A673 (cell line): Measurements from ENCODE around the gene SHC3. TPM values are rescaled to one million over a fixed set of nuclear protein-coding genes. Genes with fewer than 3 reads are reported as not detected.

ENCODE experiments used
- BruUV-seq: library from RNA; stranded (reverse); fragments of 400-500 nt; replicated peaks from 2 replicates; lab custom pipeline; 2021; lab: Mats Ljungman, UMichigan
- CTCF ChIA-PET: fragments of 300-600 bp; sonication (Branson Sonifier 250); formaldehyde crosslinking; loops from one replicate; lab custom pipeline; 2022; ENCODE audit warnings: antibody characterized with exemption; lab: Charles Lee
- POLR2A ChIA-PET: fragments of 300-600 bp; sonication (Branson Sonifier 250); formaldehyde crosslinking; loops from one replicate; lab custom pipeline; 2022; ENCODE audit warnings: antibody characterized with exemption; ENCODE audit not compliant: low non-redundant PET; lab: Charles Lee
- DNase-seq: peaks from one replicate; pipeline ENCODE4 v3.0.0-alpha.2; 2015; ENCODE audit warnings: low spot score
- H3K27ac ChIP-seq: fragments of 200-600 bp; sonication (generic); 2 replicates; pipeline ENCODE4 v1.5.1; 2016; ENCODE audit warnings: mixed run types, low read depth, mild to moderate bottlenecking, mixed read lengths, antibody characterized with exemption, low read length; ENCODE audit not compliant: poor library complexity, severe bottlenecking
- H3K27me3 ChIP-seq: fragments of 200-600 bp; sonication (generic); replicated peaks from 2 replicates; pipeline ENCODE4 v1.6.1; 2017; ENCODE audit warnings: mixed run types, low read depth, mild to moderate bottlenecking, mixed read lengths, antibody characterized with exemption, low read length; ENCODE audit not compliant: insufficient read depth, poor library complexity
- H3K36me3 ChIP-seq: fragments of 200-600 bp; sonication (generic); 2 replicates; pipeline ENCODE4 v1.6.1; 2016; ENCODE audit warnings: mixed run types, mild to moderate bottlenecking, mixed read lengths, antibody characterized with exemption, low read length; ENCODE audit not compliant: insufficient read depth, poor library complexity, severe bottlenecking
- H3K4me1 ChIP-seq: fragments of 200-600 bp; sonication (generic); 2 replicates; pipeline ENCODE4 v1.6.1; 2017; ENCODE audit warnings: mixed run types, mild to moderate bottlenecking, mixed read lengths, antibody characterized with exemption, low read length; ENCODE audit not compliant: insufficient read depth, poor library complexity, severe bottlenecking
- H3K4me3 ChIP-seq: fragments of 200-600 bp; sonication (generic); 2 replicates; pipeline ENCODE4 v1.5.1; 2016; ENCODE audit warnings: low read depth, mixed run types, mild to moderate bottlenecking, mixed read lengths, low read length; ENCODE audit not compliant: poor library complexity, severe bottlenecking
- H3K9me3 ChIP-seq: fragments of 200-600 bp; sonication (generic); 2 replicates; pipeline ENCODE4 v1.6.1; 2016; ENCODE audit warnings: mixed run types, low read depth, mild to moderate bottlenecking, mixed read lengths, antibody characterized with exemption, low read length; ENCODE audit not compliant: poor library complexity, severe bottlenecking
- EZH2 ChIP-seq: fragments of 200-600 bp; sonication (generic); IDR thresholded peaks from 2 replicates; pipeline ENCODE4 v1.6.1; 2017; ENCODE audit warnings: borderline replicate concordance, low read depth, mild to moderate bottlenecking, mixed read lengths, antibody characterized with exemption, low read length; ENCODE audit not compliant: poor library complexity, severe bottlenecking
- intact Hi-C: fragments of 100-400 bp; cut with micrococcal nuclease; formaldehyde crosslinking; loops from one replicate; pipeline ENCODE4 v1.10.0; 2022; ENCODE audit not compliant: unreplicated experiment
- total RNA-seq: library from RNA; stranded (reverse); gene quantifications from 2 replicates; pipeline ENCODE4 v1.2.3, GENCODE V29; 2021
- TF ChIP-seq, protein P1 (sequence below): fragments of 300-800, 200-600 bp; sonication (generic); conservative IDR thresholded peaks from 2 replicates; pipeline ENCODE4 v1.5.1; 2017; ENCODE audit warnings: low read depth, mild to moderate bottlenecking, antibody characterized with exemption, low read length, moderate library complexity, mixed read lengths

The SHC3 gene
- total RNA-seq, 1 experiment from 2014 or later: 6.6 TPM

DNA sequence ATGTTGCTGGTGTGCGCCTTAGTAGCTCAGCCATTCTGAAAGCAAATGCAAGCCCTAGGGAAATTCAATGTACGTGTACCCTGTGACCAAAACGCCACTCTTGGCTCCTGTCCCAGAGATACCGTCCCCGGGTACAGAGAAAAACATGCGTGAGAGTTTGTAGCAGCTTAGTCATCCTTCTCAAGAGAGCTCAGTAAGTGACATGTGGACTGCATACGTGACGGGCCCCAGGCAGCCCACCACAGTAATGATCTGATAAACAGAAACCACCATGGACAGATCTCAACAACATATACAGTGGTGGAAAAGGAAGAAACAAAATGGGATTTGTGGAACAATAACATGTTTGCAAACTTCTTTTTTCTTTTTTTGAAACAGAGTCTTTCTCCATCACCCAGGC is 142.2 kb downstream of the SHC3 start:
- Histone ChIP-seq H3K27me3 (no peaks in the 10 kb centered on the region), H3K9me3 (no peaks in the 10 kb centered on the region), H3K4me1 (no peaks in the 10 kb centered on the region), H3K4me3 (no peak overlapping the region), H3K36me3 (no peaks in the 10 kb centered on the region), H3K27ac (no peak overlapping the region)
- CTCF ChIA-PET: no interaction called here
- POLR2A ChIA-PET: no interaction called here
- TF ChIP-seq EZH2: no peak
- TF ChIP-seq, protein P1, sequence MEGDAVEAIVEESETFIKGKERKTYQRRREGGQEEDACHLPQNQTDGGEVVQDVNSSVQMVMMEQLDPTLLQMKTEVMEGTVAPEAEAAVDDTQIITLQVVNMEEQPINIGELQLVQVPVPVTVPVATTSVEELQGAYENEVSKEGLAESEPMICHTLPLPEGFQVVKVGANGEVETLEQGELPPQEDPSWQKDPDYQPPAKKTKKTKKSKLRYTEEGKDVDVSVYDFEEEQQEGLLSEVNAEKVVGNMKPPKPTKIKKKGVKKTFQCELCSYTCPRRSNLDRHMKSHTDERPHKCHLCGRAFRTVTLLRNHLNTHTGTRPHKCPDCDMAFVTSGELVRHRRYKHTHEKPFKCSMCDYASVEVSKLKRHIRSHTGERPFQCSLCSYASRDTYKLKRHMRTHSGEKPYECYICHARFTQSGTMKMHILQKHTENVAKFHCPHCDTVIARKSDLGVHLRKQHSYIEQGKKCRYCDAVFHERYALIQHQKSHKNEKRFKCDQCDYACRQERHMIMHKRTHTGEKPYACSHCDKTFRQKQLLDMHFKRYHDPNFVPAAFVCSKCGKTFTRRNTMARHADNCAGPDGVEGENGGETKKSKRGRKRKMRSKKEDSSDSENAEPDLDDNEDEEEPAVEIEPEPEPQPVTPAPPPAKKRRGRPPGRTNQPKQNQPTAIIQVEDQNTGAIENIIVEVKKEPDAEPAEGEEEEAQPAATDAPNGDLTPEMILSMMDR: no peak
- DNase-seq: peak; percentile 10
- BruUV-seq: no TSS peak
- intact Hi-C loops: no loop called here

DNA sequence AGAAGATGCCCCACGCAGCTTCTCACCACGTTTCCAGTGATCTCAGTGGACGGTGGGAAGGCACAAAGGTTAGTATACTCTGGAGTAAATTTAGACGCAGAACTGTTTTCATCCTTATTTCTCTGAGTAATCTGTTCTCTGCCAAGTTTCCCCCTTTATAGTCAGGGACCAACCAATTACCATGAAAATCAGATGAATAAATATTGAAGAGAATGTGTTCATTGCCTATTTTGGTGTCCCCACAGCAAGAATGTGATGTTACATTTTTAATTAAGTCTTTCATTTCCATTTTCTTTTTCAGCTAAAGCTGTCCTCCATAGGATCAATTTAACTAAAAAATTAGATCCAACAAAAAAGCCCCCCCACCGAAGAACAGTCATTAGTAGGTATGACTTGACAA is 146.0 kb downstream of the SHC3 start:
- H3K27me3 ChIP-seq: no peaks in the 10 kb centered on the region
- POLR2A ChIA-PET: interaction anchor here (0.5 kb wide), 1 partner anchor 448 kb away, joined by 6 read pairs; no protein-coding TSS in a partner anchor
- no peaks in the 10 kb centered on the region for H3K36me3 ChIP-seq
- intact Hi-C loops: no loop called here
- no peak overlapping the region for H3K27ac ChIP-seq
- no peak for DNase-seq
- no peak overlapping the region for H3K4me3 ChIP-seq
- CTCF ChIA-PET: no interaction called here
- H3K9me3 ChIP-seq: peaks cover 10% of the 10 kb centered on the region
- TF ChIP-seq, protein P1: no peak
- TF ChIP-seq EZH2: no peak
- no TSS peak for BruUV-seq
- H3K4me1 ChIP-seq: no peaks in the 10 kb centered on the region

DNA sequence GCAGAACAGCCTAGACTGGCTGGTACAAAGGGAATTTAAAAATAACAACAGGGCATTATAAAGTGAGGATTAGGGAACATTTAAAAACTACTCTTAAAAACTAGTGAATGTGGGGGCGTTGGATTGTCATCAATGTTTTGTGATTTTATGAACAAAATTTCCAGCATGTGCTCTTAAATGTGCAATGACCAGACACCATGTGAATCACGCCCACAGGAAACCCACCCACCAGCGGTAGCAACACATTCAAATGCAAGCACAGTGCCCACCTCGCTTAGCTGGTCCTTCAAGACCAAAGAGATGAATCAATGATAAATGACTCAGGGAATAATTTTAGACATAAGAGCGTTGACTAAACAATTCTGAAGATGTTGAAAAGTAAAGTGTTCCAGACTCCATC is 146.4 kb downstream of the SHC3 start:
- H3K9me3 ChIP-seq: peaks cover 10% of the 10 kb centered on the region
- no peaks in the 10 kb centered on the region for H3K36me3 ChIP-seq
- TF ChIP-seq, protein P1: no peak
- TF ChIP-seq EZH2: no peak
- H3K27me3 ChIP-seq: no peaks in the 10 kb centered on the region
- no peak overlapping the region for H3K27ac ChIP-seq
- intact Hi-C loops: no loop called here
- ChIA-PET CTCF (no interaction called here), POLR2A (no interaction called here)
- no peak overlapping the region for H3K4me3 ChIP-seq
- no peak for DNase-seq
- no peaks in the 10 kb centered on the region for H3K4me1 ChIP-seq
- no TSS peak for BruUV-seq
